Fibroblast of gingiva (primary cell): ENCODE measurements around the gene TPK1.
"Not testable (repeated sequence)": the region's sequence is repeated elsewhere in the genome, so short reads cannot be mapped to it uniquely, and the experiment has no call there.

Experiments used
- DNase-seq: peaks from one replicate; pipeline ENCODE4 v3.0.0-alpha.2; 2011; ENCODE audit warnings: low read depth

The TPK1 gene

DNA sequence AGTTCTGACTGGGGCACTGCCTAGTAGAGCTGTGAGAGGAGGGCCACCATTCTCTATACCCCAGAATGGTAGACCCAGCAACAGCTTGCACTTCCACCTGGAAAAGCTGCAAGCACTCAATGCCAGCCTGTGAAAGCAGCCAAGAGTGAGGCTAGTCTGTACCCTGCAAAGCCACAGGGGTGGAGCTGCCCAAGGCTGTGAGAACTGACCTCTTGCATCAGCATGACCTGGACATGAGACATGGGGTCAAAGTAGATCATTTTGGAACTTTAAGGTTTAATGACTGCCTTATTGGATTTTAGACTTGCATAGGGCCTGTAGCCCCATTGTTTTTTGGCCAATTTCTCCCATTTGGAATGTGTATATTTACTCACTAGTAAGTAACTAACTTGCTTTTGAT is 206.3 kb downstream of the TPK1 start:
- no peak for DNase-seq

DNA sequence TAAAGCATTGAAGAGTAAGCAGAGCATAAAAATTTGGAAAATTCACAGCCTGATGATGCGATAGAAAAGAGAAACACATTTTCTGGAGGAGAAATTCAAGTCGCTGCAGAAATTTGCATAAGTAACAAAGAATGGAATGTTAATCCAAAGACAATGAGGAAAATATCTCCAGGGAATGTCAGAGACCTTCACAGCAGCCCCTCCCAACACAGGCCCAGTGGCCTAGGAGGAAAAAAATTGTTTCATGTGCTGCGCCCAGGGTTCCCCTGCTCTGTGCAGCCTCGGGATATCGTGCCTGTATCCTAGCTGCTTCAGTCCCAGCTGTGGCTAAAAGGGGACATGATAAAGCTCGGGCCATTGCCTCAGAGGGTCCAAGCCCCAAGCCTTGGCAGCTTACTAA is 206.8 kb downstream of the TPK1 start:
- no peak for DNase-seq

DNA sequence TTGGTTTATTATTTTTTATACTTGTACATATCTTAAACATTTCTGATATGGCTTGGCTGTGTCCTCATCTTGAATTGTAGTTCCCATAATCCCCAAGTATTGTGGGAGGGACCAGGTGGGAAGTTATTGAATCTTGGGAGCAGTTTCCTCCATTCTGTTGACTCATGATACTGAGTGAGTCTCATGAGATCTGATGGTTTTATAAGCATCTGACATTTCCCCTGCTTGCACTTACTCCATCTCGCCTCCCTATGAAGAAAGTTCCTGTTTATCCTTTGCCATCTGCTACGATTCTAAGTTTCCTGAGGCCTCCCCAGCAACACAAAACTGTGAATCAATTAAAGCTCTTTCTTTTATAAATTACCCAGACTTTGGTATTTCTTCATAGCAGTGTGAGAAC is 207.7 kb downstream of the TPK1 start:
- DNase-seq: no peak

DNA sequence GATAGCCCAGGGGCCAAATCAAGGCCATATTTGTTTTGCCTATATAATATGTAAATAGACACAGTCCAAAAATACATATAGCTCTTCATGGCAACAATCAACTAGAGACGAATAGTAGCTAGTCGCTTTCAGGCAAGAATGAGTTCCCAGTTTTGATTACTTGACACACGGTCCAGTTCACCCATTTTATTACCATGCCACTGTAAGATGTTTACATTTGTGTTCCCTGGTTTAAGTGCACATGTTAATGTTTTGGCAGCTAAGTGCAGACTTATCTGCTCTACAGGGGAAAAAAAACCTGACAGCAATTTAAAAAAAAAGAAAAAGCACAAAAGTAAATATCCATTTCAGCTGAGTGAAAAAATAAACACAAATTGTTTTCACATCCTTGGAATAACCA is 213.1 kb downstream of the TPK1 start:
- no peak for DNase-seq

DNA sequence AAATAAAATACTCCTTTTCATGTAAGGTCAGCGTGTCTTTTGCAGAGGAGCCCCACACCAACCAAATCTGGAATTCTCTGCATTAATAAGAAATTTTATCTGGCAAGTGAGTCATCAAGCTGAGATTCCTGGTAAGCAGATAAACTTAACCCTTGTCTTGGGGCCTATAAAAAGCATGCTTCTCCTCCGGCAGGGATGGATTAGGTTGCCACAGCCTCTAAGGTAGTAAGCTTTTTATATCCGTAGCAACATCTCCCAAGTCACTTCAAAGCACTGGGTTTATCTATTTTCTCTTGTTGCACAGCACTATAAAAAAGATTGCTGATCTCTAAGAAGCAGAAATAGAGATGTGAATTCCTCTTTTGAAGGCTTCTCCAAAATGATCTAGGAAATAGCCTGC is 229.6 kb downstream of the TPK1 start:
- DNase-seq: no peak

DNA sequence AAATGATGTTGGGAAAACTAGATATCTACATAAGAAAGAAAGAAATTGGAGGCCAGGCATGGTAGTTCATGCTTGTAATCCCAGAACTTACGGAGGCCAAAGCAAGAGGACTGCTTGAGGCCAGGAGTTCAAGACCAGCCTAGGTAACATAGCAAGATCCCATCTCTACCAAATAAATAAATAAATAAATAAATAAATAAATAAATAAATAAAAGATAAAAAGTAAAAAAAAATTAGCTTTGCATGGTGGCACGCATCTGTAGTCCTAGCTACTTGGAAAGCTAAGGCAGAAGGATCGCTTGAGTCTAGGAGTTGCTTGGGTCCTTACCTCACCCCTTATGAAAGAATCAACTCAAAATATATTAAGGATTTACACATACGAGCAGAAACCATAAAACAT is 238.9 kb downstream of the TPK1 start:
- no peak for DNase-seq

DNA sequence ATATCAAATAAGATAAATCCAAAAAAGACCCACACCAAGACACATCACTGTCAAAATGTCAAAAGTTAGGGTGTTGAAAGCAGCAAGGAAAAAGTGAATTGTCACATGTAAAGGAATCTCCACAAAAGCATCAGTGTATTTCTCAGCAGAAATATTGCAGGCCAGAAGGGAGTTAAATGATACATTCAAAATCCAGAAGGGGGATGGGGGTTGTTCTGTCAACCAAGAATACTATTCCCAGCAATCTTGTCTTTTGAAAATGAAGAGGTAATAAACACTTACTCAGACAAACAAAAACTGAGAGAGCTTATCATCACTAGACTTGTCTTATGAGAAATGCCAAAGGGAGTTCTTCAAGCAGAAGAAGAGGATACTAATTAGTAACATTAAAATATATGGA is 241.3 kb downstream of the TPK1 start:
- DNase-seq: no peak

DNA sequence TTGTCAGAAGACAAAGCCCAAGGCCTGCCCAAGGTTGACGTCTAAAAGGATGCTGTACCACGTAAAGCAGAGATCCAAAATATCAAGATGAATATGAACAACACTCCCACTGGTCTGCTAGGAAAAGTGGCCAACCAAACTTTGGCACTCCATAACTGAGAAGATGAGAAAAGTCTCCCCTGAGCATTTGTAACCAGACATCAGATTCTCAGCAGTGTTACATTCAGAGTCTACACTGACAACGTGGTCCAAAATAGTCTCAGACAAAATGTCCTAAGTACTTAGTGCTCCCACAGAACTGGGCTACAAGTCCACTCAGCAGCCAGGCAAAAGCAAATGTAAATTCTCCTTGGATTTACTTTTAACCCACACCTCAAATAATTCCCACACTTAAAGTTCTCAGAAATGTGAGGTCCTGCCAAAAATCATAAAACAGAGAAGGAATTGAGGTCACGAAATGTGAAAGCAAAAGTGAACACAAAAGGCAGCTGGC is 247.2 kb downstream of the TPK1 start:
- no peak for DNase-seq

DNA sequence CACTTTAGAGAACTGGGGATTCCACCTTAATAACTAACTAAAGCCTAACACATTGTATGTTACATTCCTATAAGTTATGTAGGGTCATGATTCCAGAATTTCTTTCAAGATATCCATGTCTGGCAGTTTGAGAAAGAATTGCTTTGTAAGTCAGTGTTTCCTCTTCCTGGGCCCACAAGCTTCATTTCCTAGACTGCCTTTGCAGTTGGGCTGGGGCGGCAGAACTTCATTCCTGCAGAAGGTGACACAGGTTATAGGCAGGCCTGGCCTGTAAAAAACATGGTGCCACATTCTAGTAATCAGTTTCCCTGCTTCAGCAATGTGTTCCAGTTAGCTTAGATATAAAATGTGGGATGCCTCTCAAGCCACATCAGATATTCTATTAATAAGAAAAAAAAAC is 248.2 kb downstream of the TPK1 start:
- no peak for DNase-seq

DNA sequence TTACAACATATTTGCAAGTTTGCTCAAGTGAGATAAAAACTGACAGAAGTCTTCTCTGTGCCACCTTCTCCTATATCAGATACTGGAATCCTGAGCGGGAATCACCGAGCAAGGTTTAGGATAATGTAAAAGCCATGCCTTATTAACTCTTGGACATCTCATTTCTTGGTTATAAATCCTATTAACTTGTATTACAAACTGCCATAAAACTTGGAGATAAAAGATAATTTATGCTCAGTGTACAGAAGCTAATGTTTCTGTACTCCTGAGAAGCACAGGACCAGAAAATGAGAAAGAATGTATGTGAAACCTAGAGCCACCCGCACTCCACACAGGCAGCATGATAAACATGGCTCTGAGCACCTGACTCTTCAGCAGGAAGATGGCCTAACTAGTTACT is 251.1 kb downstream of the TPK1 start:
- no peak for DNase-seq

DNA sequence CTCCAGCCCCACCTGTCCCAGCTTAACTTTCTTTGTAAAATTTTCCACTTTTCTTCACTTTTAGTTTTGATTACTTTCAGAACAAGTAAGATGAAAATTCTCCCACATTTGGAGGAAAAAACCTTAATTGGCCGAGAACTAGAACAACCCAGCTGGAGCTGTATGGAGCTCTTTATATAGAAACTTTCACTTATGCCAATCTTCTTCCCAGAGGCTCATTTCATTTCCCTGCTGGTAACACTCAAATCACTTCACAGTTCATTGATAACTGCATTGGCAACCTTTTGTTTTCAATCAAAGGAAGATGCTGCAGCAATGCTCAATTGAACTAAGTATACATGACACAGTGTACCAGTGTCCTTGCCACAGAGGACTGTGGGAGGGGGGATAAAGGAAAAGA is 256.2 kb downstream of the TPK1 start:
- no peak for DNase-seq

DNA sequence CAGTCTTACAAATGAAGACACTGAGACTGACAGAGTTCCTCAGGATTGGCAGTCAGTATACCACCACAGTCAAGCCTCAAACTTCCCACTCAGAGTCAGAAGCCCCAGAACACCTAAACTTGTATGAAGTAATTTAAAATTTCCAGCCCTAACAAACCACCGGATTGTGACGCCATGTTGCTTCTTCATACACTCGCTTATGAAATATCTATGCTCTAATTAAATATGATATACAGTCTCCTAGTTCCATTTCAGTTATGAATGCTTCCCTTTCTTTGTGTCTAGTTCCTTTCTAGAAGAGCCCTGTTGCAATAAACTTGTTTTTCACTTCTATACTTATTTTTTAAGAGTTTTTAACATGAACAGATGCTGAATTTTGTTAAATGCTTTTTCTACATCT is 260.4 kb downstream of the TPK1 start:
- DNase-seq: no peak

DNA sequence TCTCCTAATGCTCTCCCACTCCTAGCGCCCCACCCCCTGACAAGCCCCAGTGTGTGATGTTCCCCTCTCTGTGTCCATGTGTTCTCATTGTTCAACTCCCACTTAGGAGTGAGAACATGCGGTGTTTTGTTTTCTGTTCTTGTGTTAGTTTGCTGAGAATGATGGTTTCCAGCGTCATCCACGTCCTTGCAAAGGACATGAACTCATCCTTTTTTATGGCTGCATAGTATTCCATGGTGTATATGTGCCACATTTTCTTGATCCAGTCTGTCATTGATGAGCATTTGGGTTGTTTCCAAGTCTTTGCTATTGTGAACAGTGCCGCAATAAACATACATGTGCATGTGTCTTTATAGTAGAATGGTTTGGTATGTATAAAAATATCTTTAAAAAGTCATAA is 261.1 kb downstream of the TPK1 start:
- not testable (repeated sequence) for DNase-seq

DNA sequence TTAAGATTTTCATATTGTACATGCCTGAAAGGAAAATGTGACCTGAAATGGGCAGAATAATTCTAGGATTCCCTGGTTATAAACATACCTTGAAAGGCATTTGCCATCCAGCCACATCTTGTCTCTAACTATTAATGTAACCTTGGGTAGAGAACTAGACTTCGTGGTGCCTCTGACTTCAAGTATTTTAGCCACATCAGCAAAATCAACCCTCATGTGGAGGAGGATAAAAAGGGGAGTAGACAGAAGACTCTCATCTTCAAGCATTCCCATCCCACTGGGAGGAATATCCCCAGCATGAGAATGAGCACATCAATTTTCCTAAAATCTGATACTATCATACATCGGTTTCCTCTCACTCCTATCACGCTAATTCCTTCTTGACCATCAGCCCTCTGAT is 267.6 kb downstream of the TPK1 start:
- DNase-seq: no peak

DNA sequence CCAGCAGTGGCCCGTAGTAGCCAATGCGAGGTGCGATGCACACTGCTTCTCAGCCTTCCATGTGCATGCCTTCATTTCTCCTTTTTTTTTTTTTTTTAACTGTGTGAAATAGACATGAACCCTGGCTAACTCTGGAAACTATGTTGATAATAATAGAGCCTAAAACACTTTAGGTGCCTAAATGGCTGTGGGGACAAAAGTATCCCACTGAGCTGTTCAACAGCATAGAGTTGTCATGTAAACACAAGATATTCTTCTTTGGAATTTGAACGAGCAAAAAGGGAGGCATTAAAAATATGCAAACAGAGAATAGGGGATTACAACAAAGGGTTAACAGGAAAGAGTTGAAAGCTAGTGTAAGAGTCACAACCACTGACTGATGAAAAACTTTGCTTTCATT is 270.3 kb downstream of the TPK1 start:
- no peak for DNase-seq

DNA sequence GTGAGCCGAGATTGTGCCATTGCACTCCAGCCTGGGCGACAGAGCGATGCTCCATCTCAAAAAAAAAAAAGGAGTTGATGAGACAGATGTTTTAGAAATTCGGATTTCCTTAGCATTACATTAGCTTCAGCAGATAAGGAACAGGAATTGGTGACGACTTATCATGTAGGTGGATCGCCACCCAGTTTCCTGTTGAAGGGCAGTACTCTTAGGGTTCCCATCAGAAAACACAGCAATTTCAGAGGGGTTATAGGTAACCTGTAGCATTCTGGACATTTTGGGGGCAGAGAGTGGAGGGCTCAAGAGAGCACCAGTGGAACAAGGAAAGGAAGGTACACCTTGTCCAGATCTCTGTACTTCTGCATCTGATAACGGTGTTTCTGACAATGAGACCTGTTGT is 286.0 kb downstream of the TPK1 start:
- DNase-seq: no peak

DNA sequence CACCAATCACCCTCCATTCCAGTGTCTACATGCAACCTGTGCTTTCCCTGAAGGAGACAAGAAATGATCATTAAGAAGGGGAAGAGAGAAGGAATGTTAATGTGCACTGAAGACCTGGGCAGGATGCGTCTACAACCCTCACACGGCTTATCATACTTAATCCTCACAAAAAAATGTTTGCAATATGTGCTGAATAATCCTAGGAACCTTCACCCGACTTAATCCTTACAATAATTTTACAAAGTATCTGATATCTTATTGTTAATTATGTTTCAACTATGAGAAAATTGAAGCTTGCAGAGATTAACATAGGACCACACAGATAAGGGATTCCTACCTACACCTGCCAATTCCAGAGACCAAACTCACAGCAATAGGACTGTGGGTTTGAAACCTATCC is 287.3 kb downstream of the TPK1 start:
- DNase-seq: no peak

DNA sequence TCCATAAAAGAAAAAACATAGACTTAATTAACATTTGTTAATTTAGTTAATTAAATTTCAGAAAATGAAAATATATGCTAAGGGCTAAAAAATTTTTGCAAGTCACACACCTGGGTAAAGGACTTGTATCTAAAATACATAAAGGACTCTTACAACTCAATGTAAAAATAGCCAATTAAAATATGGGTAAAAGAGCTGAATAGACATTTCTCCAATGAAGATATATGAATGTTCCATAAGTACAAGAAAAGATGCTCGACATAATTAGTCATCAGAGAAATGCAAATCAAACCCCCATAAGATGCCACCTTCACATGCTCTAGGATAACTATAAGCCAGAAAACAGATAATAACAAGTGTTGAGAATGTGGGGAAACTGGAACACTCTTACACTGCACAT is 288.0 kb downstream of the TPK1 start:
- DNase-seq: no peak

DNA sequence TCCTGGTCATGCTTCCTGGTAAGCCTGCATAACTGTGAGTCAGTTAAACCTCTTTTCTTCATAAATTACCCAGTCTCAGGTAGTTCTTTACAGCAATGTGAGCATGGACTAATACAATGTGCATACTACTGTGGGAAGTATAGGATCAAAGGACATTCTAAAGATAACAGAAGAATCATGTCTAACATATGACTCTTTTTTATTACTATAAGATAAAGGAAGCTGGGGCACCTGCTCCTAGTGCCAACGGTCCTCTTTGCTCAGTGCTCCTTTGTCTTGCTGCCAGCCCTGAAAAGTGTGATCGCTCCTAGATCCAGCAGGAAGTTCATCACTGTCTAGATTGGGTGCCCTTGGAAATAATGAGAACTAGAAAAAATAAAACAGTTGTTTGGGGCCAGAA is 289.1 kb downstream of the TPK1 start:
- no peak for DNase-seq

DNA sequence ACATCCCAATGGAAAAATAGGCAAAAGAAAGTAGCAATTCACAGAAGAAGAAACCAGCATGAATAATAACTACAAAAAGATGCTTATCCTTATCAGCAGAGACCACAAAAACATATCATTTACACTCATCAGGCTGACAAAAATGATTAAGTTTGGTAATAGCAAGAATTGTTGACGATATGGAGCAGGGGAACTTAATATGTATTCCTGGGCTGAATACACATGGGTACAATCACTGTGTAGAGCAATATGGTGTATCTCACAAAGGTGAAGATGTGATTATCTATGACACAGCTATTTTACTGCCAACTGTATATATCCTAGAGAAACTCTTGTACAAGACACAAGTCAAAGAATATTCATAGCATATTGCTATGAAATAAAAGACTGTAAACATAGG is 290.5 kb downstream of the TPK1 start:
- DNase-seq: no peak

DNA sequence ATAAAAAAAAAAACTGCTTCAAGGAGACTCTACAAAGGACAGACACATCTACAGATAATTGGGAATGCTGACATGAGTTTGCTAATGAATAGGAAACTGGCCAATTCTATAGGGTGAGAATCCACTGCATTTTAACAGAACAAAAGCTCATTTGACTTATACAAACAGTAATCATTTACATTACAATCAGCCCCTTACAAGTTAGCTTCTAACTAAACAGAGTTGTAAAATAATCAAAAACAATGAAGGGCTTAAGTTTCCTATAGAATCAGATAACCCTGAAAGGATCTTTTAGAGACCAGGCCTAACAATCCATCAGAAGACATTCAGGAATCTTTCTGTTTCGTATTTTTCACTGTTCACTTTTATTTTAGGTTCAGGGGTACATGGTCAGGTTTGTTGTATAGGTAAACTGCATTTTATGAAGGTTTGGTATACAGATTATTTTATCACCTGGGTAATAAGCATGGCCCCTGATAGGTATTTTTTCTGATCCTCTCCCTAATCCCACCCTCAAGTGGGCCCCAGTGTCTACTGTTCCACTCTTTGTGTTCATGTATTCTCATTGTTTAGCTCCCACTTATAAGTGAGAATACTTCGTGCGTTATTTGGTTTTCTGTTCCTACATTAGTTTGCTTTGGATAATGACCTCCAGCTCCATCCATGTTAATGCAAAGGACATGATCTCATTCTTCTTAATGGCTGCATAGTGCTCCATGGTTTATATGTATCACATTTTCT is 301.0 kb downstream of the TPK1 start:
- no peak for DNase-seq

DNA sequence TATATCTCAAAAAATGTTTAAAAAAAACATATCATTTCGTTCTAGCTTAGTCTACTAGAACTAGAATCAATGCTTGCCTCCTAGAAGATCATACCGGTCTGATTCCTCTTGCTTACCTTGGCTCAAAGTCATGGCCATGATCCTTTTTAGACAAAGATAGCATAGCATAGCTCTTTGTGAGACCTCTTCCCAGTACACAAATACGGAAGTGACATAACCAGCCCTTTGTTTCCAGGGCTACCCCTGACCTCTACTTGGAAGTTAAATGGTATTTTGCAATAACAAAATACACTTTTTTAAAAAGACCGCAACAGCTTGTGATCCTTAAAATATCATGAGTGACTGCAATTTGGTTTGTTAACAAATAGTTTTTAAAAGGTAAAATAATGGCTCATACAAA is 301.7 kb downstream of the TPK1 start:
- DNase-seq: no peak

DNA sequence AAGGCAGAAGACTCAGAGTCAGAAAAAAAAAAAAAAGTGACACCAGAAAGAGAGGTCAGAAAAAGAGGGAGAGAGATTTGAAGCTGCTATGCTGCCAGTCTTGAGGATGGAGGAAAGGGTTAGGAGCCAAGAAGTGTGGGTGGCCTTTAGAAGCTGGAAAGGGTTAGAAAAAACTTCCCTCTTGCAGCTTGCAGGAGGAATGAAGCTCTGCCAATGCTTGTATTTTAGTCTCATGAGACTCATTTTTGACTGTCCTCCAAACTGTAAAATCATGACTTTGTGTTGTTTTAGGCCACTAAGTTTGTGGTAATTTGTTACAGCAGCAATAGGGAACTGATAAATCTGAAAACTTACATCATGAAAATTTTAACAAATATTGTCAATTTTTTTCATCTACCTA is 304.7 kb downstream of the TPK1 start:
- DNase-seq: peak; percentile 35

DNA sequence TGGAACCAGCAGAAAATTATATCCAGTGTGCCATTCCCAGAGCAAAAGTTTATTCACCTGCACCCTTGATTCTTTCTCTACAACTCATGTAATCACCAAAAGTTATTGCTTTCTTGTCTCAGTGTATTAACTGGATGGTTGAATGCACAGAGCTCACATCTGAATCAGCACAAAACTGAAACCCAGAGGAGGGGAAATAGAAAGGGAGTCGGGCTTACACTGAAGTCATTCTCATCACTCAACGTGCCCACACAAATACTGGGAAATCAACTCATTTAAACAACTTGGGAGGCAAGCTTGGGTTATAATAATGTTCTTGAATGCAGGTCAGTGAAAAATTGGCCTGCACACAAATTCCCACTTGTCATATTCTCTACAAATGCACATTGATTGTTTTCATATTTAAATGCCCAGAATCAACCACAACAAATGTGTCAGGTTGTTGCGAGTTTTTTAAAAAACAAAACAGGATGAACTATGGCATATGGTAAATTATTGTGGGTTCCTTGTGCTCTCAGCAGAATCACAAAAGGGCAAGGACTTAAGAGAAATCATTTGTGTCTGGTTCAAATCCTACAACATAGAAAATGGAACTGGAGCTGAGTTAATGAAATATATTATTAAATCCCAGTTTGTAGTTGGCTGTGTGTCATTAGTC is 306.5 kb downstream of the TPK1 start:
- DNase-seq: no peak
